Stimulated activated CD8-positive, alpha-beta memory T cell treated with anti-CD3 and anti-CD28 coated beads, Interleukin-7, amount 100 ng/mL, for 48 hours (primary cell): ENCODE measurements around the gene AGO1.
A peak's percentile ranks its signal among the peaks of the same experiment; 100 is the strongest.
"Not testable (repeated sequence)": the region's sequence is repeated elsewhere in the genome, so short reads cannot be mapped to it uniquely, and the experiment has no call there.

ENCODE experiments used
- DNase-seq, 2 donors: peaks; one replicate each; pipeline ENCODE4 v3.0.0-alpha.2; 2020; ENCODE audit warnings: low read depth in 1 of 2; ENCODE audit errors: extremely low read depth in 1 of 2

Gene AGO1

GRCh38 chr1:35869245-35869950 is 13.6 kb upstream of the AGO1 start:
- not testable (repeated sequence) for DNase-seq

GRCh38 chr1:35870651-35871309 is 12.2 kb upstream of the AGO1 start:
- DNase-seq, result no peak

GRCh38 chr1:35873243-35873750 is 9.7 kb upstream of the AGO1 start:
- no peak for DNase-seq

- not testable (repeated sequence) for DNase-seq
These were observed 8.9 kb upstream of the AGO1 start for GRCh38 chr1:35874115-35874514.

- DNase-seq, result no peak
These were observed 6.0 kb upstream of the AGO1 start for GRCh38 chr1:35876988-35877387.

GRCh38 chr1:35881850-35882273 is 1.1 kb upstream of the AGO1 start:
- DNase-seq, result no peak

- no peak for DNase-seq
These were observed 444 bp upstream of the AGO1 start for GRCh38 chr1:35882586-35882944.

GRCh38 chr1:35883635-35884101 is 659 bp downstream of the AGO1 start:
- peak; percentile 17 to 40 for DNase-seq

- no peak for DNase-seq
These were observed 1.9 kb downstream of the AGO1 start for GRCh38 chr1:35884934-35885333.

- DNase-seq, result no peak
These were observed 3.1 kb downstream of the AGO1 start for GRCh38 chr1:35885961-35886558.

GRCh38 chr1:35886577-35887431 is 3.8 kb downstream of the AGO1 start:
- DNase-seq, result no peak

GRCh38 chr1:35887508-35887907 is 4.5 kb downstream of the AGO1 start:
- DNase-seq, result no peak

- no peak for DNase-seq
These were observed 5.2 kb downstream of the AGO1 start for GRCh38 chr1:35888255-35888654.

GRCh38 chr1:35888981-35889380 is 6.0 kb downstream of the AGO1 start:
- DNase-seq, result not testable (repeated sequence)

- no peak for DNase-seq
These were observed 10.3 kb downstream of the AGO1 start for GRCh38 chr1:35893051-35893879.

- DNase-seq, result no peak
These were observed 11.2 kb downstream of the AGO1 start for GRCh38 chr1:35894183-35894582.

- no peak for DNase-seq
These were observed 11.6 kb downstream of the AGO1 start for GRCh38 chr1:35894656-35895055.

- no peak for DNase-seq
These were observed 16.9 kb downstream of the AGO1 start for GRCh38 chr1:35899941-35900340.

- DNase-seq, result no peak
These were observed 18.2 kb downstream of the AGO1 start for GRCh38 chr1:35901235-35901634.

GRCh38 chr1:35902671-35903070 is 19.7 kb downstream of the AGO1 start:
- no peak for DNase-seq
